Gastroesophageal sphincter (tissue), 3 donors: Measurements from ENCODE around the gene OGFOD2.

ENCODE experiments used
- EP300 ChIP-seq: sonication (generic); formaldehyde crosslinking; IDR thresholded peaks from one replicate; pipeline ENCODE4 v1.6.1; 2017; ENCODE audit warnings: antibody characterized with exemption, mild to moderate bottlenecking
- POLR2A ChIP-seq, 2 donors: fragments of 450-650 bp; IDR thresholded peaks; one replicate each; pipeline ENCODE4 v1.6.1; 2017; ENCODE audit warnings: antibody characterized with exemption in 2 of 2, mild to moderate bottlenecking in 2 of 2, moderate library complexity in 1 of 2
- POLR2AphosphoS5 ChIP-seq: sonication (generic); formaldehyde crosslinking; IDR thresholded peaks from one replicate; pipeline ENCODE4 v1.6.1; 2017; ENCODE audit warnings: antibody characterized with exemption
- TF ChIP-seq, protein P1 (sequence below), 4 experiments: fragments of 200-600 bp in 2 of 4; fragments of 450-650 bp in 2 of 4; sonication (generic) in 1 of 4; IDR thresholded peaks; one replicate each; pipeline ENCODE4 v1.5.1; 2017 to 2019; ENCODE audit warnings: antibody characterized with exemption in 4 of 4, mild to moderate bottlenecking in 2 of 4, moderate library complexity in 2 of 4

DNA sequence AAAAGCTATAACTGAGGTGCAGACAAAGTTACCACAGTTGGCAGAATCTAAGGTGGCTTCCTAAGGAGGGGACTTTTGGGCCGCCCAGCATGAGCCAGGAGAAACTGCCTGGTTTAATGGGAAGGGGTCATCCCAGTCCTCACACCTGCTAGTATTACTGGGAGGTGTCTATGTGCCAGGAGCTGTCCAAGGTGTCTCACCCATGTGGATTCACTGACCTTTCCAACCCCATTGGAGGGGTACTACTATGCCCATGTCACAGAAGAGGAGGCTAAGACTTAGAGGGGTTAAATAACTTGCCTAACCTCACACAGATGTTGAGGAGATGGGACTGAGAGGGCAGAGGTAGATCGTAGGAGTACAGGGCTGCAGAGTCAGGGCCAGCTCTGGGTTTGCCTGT is 19.0 kb upstream of the OGFOD2 start:
- TF ChIP-seq, protein P1, sequence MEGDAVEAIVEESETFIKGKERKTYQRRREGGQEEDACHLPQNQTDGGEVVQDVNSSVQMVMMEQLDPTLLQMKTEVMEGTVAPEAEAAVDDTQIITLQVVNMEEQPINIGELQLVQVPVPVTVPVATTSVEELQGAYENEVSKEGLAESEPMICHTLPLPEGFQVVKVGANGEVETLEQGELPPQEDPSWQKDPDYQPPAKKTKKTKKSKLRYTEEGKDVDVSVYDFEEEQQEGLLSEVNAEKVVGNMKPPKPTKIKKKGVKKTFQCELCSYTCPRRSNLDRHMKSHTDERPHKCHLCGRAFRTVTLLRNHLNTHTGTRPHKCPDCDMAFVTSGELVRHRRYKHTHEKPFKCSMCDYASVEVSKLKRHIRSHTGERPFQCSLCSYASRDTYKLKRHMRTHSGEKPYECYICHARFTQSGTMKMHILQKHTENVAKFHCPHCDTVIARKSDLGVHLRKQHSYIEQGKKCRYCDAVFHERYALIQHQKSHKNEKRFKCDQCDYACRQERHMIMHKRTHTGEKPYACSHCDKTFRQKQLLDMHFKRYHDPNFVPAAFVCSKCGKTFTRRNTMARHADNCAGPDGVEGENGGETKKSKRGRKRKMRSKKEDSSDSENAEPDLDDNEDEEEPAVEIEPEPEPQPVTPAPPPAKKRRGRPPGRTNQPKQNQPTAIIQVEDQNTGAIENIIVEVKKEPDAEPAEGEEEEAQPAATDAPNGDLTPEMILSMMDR (IDR thresholded peaks at IDR 0.05), result no peak
- TF ChIP-seq POLR2AphosphoS5 (no peak), POLR2A (IDR thresholded peaks at IDR 0.05) (no peak), EP300 (no peak)
